GM10266 (cell line): Measurements from ENCODE around the gene SIM2.

Source experiments
- DNase-seq: peaks from one replicate; pipeline ENCODE4 v3.0.0; 2012; ENCODE audit errors: extremely low spot score
- TF ChIP-seq, protein P1 (sequence below): IDR thresholded peaks from 2 replicates; pipeline ENCODE4 v1.5.1; 2012; ENCODE audit warnings: mild to moderate bottlenecking, low read depth; ENCODE audit not compliant: control insufficient read depth, insufficient read depth; ENCODE audit errors: missing control alignments

Gene SIM2

DNA sequence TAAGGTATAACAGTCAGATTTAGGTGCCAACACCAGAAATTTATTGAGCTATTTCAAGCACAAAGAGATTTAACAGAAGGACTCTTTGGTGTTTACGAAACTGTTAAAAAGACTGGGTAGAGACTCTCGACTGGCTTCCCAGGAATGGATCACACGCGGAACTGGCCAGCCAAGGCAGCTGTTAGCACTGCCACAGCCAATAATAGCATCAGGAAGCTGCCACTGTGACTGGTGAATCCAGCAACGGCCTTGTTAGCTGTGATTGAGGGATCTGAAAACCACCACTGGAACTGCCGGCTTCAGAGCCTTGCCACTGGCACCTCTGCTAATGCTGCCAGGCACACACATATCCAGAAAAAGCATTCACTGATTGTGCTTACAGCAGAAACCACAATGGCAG is 10.6 kb upstream of the SIM2 start:
- DNase-seq = no peak
- TF ChIP-seq, protein P1, sequence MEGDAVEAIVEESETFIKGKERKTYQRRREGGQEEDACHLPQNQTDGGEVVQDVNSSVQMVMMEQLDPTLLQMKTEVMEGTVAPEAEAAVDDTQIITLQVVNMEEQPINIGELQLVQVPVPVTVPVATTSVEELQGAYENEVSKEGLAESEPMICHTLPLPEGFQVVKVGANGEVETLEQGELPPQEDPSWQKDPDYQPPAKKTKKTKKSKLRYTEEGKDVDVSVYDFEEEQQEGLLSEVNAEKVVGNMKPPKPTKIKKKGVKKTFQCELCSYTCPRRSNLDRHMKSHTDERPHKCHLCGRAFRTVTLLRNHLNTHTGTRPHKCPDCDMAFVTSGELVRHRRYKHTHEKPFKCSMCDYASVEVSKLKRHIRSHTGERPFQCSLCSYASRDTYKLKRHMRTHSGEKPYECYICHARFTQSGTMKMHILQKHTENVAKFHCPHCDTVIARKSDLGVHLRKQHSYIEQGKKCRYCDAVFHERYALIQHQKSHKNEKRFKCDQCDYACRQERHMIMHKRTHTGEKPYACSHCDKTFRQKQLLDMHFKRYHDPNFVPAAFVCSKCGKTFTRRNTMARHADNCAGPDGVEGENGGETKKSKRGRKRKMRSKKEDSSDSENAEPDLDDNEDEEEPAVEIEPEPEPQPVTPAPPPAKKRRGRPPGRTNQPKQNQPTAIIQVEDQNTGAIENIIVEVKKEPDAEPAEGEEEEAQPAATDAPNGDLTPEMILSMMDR = no peak

DNA sequence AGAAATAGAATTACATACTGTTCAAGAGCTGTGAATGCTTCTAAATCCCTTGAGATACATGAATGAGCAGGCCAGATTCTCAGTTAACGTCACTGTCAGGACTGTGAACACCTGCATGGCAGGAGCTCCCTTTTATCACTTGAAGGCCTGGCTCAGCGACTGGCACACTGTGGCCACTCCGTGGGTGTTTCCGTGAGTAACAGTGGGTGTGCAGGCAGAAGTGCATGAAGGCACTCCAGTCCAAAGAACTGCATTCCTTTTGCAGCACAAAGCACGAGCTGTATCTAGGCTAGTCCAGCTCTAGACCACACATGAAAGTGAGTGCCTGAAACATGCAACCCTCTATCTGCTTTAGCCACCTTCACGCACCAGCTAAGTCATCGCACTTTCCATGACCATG is 9.6 kb upstream of the SIM2 start:
- TF ChIP-seq, protein P1 = no peak
- DNase-seq = no peak

DNA sequence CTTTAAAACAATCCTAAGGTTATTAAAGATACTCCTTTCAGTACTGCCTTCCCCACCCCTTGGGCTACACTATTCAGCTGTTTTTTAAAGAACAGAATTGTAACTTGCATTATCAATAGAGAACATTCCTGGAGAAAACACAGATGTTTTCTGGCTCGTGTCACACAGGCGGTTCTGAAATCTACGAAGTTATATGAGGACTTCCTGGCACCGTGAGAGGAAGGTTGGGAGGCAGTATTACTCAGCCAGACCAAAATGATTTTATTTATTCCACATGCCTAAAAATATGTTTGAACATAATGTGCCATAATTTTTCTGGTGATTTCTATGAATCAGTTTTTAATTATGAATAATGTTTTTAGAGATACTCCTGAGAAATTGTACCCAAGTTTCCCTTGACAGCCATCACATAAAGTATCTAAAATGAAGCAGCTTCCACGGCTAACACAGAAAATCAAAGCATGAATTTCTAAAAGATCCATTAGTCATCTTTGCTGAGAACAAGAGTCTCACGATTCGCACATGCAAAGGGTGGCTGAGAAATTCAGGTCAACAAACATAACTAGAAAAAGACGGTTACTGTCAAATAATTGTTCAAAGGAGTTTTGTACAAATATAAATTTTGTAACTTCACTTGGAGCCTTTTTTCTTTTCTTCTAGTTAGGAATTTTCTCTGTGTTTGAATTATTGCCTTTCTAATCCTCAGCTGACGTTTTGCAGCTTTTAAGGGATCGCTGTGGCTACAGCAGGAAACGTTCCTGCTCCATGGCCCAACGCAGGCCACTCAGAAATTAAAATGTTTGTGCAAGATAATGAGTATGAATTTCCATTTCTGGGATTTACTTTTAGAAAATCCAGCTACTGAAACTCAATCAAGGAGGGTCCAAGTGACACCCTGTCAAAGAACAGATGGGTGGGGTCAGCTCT is 8.0 kb upstream of the SIM2 start:
- DNase-seq = no peak
- TF ChIP-seq, protein P1 = no peak

DNA sequence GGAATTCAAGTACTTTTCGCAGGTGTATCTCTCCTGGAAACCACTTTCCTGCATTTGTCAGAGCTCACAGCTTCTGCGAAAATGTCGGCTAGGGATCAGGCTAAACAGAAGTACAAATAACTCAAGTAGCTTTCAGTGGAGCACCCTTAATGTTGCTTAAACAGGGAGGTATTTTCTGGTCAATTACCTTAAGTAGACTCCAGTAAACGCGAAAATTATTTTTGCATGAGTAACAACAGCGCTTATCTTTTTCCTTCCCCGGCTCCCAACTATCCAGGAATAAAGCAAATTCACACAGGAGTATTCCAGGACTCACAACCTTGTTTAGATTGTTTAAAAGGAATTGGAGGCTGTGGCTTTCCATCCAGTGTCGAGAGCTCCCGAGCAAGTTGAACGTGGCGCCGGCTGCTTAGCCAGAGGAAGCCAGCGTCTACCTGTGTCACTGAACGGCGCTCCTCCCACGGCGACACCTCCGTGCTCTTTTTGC is 7.3 kb upstream of the SIM2 start:
- TF ChIP-seq, protein P1 = no peak
- DNase-seq = no peak

DNA sequence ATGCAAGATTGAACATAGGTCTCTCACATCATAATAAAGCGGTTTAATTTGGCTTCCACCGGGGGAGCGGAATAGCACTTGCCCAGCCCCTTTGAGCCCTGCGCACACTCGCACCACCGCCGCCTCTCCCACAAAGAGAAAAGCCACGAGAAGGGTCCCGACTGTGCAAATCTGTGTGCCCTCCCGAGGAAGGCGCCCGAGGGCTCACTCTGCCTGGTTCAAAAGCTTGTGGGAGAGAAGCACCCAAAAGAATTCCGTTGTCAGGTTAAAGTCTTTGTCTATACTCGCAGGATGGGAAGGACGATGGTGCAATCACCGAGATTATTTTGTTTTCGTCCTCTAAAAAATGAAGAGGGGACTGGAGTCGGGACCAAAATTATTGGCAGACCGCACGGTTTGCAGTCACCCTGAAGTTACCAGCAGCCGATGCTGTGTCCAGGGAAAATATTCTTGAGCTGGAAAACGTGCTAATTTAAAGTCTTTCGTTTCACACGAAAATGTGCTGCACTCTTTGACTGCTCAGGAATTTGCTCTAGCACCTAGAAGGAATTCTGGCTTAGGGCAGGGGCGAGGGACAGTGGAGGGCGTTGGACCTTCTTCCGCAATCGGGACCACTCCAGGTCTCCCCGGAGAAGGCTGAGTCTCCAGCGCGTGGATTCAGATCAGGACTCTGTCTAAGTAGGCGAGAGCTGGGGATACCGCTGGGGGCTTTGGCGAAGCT is 6.6 kb upstream of the SIM2 start:
- DNase-seq = no peak
- TF ChIP-seq, protein P1 = no peak

DNA sequence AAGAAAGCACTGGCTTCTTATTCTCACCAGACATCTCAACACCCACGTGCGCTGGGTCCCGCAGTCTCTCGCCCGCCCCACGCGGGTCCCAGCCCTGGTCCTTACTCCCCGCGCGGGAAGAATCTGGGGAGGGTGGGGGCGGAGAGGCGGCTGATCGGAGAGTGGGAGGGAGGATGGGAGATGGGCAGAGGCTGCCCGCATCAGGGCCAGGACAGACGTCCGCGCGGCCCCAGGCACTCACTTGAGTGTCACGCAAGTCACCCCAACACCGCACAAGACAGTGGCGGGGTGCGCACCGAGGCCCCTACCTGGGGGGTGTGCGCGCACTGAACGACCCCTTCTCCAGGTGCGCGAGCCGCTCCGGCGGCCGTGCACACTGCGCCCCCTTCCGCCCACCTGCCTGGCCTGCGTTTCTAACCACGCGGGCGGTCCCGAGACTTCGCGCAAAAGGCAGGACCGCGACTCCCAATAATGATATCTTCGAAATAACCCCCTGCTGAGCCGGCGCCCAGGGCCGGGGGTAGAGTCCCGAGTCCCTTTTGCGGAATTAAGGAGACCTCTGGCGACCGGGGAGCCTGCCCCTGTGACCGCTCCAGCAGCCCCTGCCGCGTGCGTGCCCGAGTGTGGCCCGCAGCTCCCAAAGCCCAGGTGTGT is 6.0 kb upstream of the SIM2 start:
- no peak for DNase-seq
- TF ChIP-seq, protein P1 = peak; percentile 26
